ENCODE results near the gene ARHGAP25. TPM values are rescaled to one million over a fixed set of nuclear protein-coding genes. Genes with fewer than 3 reads are reported as not detected.

ARHGAP25 gene
- total and polyA plus RNA-seq, 4 donors, result 3.5 to 7.0 (median 5.3) TPM

DNA sequence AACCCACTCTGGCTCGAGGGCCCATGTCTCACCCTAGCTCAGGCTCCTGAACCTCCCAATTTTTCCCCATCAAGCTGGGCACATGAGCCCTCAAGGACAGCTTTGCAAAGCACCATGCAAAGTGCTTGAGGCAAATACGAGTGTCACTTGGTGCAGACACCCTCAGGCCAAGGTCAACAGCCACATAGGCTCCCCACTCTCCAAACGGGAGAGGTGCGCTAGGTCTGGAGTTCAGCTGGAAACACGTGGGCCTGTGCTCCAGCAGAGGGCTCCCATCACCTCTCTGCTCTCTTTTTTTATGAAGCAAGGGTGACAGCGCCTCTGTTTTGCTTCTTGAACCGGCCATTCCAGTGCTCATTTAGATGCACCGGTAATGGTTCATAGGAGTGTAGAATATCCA lies 11.9 kb upstream of the ARHGAP25 start:
- Histone ChIP-seq H3K4me1 (ENCODE audit: control insufficient read depth in 4 of 4, insufficient read depth in 4 of 4, low read length in 3 of 4) (peaks cover 2 to 5% (median 4%) of the 10 kb centered on the region in 4 donors), H3K27me3 (ENCODE audit: control insufficient read depth in 4 of 4, insufficient read depth in 4 of 4, low read length in 3 of 4) (no peaks in the 10 kb centered on the region), H3K9me3 (ENCODE audit: control insufficient read depth in 4 of 4, low read length in 3 of 4) (no peaks in the 10 kb centered on the region), H3K4me3 (ENCODE audit: low read depth in 1 of 3, low read length in 3 of 3) (no peak overlapping the region), H3K9ac (ENCODE audit: low read depth in 1 of 2, low read length in 2 of 2) (no peak overlapping the region), H3K27ac (ENCODE audit: low read depth in 1 of 2, low read length in 2 of 2) (no peak overlapping the region), H3K36me3 (ENCODE audit: control insufficient read depth in 4 of 4, insufficient read depth in 3 of 4, low read depth in 1 of 4, low read length in 3 of 4) (no peaks in the 10 kb centered on the region)
- TF ChIP-seq, protein P1, sequence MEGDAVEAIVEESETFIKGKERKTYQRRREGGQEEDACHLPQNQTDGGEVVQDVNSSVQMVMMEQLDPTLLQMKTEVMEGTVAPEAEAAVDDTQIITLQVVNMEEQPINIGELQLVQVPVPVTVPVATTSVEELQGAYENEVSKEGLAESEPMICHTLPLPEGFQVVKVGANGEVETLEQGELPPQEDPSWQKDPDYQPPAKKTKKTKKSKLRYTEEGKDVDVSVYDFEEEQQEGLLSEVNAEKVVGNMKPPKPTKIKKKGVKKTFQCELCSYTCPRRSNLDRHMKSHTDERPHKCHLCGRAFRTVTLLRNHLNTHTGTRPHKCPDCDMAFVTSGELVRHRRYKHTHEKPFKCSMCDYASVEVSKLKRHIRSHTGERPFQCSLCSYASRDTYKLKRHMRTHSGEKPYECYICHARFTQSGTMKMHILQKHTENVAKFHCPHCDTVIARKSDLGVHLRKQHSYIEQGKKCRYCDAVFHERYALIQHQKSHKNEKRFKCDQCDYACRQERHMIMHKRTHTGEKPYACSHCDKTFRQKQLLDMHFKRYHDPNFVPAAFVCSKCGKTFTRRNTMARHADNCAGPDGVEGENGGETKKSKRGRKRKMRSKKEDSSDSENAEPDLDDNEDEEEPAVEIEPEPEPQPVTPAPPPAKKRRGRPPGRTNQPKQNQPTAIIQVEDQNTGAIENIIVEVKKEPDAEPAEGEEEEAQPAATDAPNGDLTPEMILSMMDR (IDR thresholded peaks at IDR 0.05; ENCODE audit: low read depth, low read length, missing input control), result no peak
- TF ChIP-seq GABPA (IDR thresholded peaks at IDR 0.05 in 1 of 2, conservative IDR thresholded peaks at IDR 0.05 in 1 of 2) (no peak), YY1 (IDR thresholded peaks at IDR 0.05) (no peak), JUND (IDR thresholded peaks at IDR 0.05) (no peak), FOXA1 (IDR thresholded peaks at IDR 0.05) (no peak), FOXA2 (IDR thresholded peaks at IDR 0.05) (no peak), SP1 (IDR thresholded peaks at IDR 0.05) (no peak), NR2F2 (IDR thresholded peaks at IDR 0.05) (no peak), RAD21 (IDR thresholded peaks at IDR 0.05) (no peak), TAF1 (conservative IDR thresholded peaks at IDR 0.05) (no peak)
- TF ChIP-seq, protein P2, sequence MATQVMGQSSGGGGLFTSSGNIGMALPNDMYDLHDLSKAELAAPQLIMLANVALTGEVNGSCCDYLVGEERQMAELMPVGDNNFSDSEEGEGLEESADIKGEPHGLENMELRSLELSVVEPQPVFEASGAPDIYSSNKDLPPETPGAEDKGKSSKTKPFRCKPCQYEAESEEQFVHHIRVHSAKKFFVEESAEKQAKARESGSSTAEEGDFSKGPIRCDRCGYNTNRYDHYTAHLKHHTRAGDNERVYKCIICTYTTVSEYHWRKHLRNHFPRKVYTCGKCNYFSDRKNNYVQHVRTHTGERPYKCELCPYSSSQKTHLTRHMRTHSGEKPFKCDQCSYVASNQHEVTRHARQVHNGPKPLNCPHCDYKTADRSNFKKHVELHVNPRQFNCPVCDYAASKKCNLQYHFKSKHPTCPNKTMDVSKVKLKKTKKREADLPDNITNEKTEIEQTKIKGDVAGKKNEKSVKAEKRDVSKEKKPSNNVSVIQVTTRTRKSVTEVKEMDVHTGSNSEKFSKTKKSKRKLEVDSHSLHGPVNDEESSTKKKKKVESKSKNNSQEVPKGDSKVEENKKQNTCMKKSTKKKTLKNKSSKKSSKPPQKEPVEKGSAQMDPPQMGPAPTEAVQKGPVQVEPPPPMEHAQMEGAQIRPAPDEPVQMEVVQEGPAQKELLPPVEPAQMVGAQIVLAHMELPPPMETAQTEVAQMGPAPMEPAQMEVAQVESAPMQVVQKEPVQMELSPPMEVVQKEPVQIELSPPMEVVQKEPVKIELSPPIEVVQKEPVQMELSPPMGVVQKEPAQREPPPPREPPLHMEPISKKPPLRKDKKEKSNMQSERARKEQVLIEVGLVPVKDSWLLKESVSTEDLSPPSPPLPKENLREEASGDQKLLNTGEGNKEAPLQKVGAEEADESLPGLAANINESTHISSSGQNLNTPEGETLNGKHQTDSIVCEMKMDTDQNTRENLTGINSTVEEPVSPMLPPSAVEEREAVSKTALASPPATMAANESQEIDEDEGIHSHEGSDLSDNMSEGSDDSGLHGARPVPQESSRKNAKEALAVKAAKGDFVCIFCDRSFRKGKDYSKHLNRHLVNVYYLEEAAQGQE (IDR thresholded peaks at IDR 0.05), result no peak
- TF ChIP-seq, protein P3, sequence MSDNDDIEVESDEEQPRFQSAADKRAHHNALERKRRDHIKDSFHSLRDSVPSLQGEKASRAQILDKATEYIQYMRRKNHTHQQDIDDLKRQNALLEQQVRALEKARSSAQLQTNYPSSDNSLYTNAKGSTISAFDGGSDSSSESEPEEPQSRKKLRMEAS (IDR thresholded peaks at IDR 0.05), result no peak
- WGBS, result 78% methylated on average over 8 of the region's 8 CpGs
- DNase-seq (ENCODE audit: low spot score), result no peak

DNA sequence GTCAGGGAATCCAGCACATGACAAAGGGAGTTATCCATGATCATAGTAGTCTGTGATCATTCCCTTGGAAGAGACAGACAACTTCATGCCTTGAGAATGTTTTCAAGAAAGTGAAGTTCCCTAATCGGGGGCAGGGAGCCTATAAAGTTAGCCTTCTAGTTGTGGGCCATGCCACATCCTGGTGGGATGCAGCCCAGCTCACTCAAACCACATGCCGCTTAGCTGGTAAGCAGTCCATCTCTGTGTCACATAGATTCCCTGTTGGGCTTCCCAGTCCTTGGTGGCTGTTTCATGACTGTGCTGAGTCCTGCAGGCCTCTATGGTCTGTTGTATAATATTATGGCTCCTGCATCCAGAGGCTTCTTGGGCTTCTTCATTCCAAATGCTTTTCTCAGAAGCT lies 11.4 kb upstream of the ARHGAP25 start:
- Histone ChIP-seq H3K27ac (ENCODE audit: low read depth in 1 of 2, low read length in 2 of 2) (no peak overlapping the region), H3K9me3 (ENCODE audit: control insufficient read depth in 4 of 4, low read length in 3 of 4) (no peaks in the 10 kb centered on the region), H3K27me3 (ENCODE audit: control insufficient read depth in 4 of 4, insufficient read depth in 4 of 4, low read length in 3 of 4) (no peaks in the 10 kb centered on the region), H3K36me3 (ENCODE audit: control insufficient read depth in 4 of 4, insufficient read depth in 3 of 4, low read depth in 1 of 4, low read length in 3 of 4) (no peaks in the 10 kb centered on the region), H3K4me3 (ENCODE audit: low read depth in 1 of 3, low read length in 3 of 3) (no peak overlapping the region), H3K4me1 (ENCODE audit: control insufficient read depth in 4 of 4, insufficient read depth in 4 of 4, low read length in 3 of 4) (peaks cover 2 to 5% (median 4%) of the 10 kb centered on the region in 4 donors), H3K9ac (ENCODE audit: low read depth in 1 of 2, low read length in 2 of 2) (no peak overlapping the region)
- WGBS, result 86% methylated on average over 2 of the region's 2 CpGs
- no peak for DNase-seq (ENCODE audit: low spot score)
- TF ChIP-seq RAD21 (IDR thresholded peaks at IDR 0.05) (no peak), RXRA (IDR thresholded peaks at IDR 0.05) (no peak), FOXA1 (IDR thresholded peaks at IDR 0.05) (no peak), TAF1 (conservative IDR thresholded peaks at IDR 0.05) (no peak), HNF4A (conservative IDR thresholded peaks at IDR 0.05) (no peak), JUND (IDR thresholded peaks at IDR 0.05) (no peak), SP1 (IDR thresholded peaks at IDR 0.05) (no peak), YY1 (IDR thresholded peaks at IDR 0.05) (no peak), FOXA2 (IDR thresholded peaks at IDR 0.05) (no peak), EGR1 (IDR thresholded peaks at IDR 0.05; ENCODE audit: low read depth in 2 of 2) (no peak), HNF4G (IDR thresholded peaks at IDR 0.05) (no peak)
- TF ChIP-seq, protein P4, sequence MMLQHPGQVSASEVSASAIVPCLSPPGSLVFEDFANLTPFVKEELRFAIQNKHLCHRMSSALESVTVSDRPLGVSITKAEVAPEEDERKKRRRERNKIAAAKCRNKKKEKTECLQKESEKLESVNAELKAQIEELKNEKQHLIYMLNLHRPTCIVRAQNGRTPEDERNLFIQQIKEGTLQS (IDR thresholded peaks at IDR 0.05), result no peak
- TF ChIP-seq, protein P2 (IDR thresholded peaks at IDR 0.05), result no peak
- TF ChIP-seq, protein P3 (IDR thresholded peaks at IDR 0.05), result no peak
- TF ChIP-seq, protein P5, sequence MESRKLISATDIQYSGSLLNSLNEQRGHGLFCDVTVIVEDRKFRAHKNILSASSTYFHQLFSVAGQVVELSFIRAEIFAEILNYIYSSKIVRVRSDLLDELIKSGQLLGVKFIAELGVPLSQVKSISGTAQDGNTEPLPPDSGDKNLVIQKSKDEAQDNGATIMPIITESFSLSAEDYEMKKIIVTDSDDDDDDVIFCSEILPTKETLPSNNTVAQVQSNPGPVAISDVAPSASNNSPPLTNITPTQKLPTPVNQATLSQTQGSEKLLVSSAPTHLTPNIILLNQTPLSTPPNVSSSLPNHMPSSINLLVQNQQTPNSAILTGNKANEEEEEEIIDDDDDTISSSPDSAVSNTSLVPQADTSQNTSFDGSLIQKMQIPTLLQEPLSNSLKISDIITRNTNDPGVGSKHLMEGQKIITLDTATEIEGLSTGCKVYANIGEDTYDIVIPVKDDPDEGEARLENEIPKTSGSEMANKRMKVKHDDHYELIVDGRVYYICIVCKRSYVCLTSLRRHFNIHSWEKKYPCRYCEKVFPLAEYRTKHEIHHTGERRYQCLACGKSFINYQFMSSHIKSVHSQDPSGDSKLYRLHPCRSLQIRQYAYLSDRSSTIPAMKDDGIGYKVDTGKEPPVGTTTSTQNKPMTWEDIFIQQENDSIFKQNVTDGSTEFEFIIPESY (IDR thresholded peaks at IDR 0.05), result no peak
- TF ChIP-seq, protein P1 (IDR thresholded peaks at IDR 0.05; ENCODE audit: low read depth, low read length, missing input control), result no peak
